HG03432 (cell line): ENCODE data around the gene ATG2B.
"Not testable (repeated sequence)": the region's sequence is repeated elsewhere in the genome, so short reads cannot be mapped to it uniquely, and the experiment has no call there.

ENCODE experiments used
- ATAC-seq: cut with Tn5 transposase; IDR thresholded peaks from one replicate; pipeline ENCODE4 v1.9.1; 2021; ENCODE audit warnings: mild to moderate bottlenecking, moderate library complexity; ENCODE audit not compliant: unreplicated experiment

ATG2B gene

GRCh38 chr14:96376093-96376492 is 13.0 kb upstream of the ATG2B start:
- no peak for ATAC-seq

GRCh38 chr14:96373538-96373937 is 10.4 kb upstream of the ATG2B start:
- no peak for ATAC-seq

- no peak for ATAC-seq
Observed at GRCh38 chr14:96370528-96370927, 7.4 kb upstream of the ATG2B start.

GRCh38 chr14:96368534-96368933 is 5.4 kb upstream of the ATG2B start:
- no peak for ATAC-seq

DNA sequence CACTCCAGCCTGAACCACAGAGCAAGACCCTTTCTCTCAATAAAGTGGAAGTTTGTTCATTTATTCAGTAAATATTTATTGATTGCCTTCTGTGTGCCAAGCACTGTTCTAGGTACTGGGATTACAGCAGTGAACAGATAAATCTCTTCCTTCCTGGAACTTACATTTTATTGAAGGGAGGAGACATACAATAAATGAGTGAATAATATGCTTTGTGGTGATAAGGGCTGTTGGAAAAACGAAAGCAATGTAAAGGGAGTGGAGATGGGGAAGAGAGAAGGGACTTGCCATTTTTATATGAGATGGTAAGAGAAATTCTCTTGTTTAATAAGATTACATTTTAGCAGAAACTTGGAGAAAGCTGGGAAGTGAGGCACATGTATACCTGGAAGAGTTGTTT is 1.8 kb upstream of the ATG2B start:
- no peak for ATAC-seq

DNA sequence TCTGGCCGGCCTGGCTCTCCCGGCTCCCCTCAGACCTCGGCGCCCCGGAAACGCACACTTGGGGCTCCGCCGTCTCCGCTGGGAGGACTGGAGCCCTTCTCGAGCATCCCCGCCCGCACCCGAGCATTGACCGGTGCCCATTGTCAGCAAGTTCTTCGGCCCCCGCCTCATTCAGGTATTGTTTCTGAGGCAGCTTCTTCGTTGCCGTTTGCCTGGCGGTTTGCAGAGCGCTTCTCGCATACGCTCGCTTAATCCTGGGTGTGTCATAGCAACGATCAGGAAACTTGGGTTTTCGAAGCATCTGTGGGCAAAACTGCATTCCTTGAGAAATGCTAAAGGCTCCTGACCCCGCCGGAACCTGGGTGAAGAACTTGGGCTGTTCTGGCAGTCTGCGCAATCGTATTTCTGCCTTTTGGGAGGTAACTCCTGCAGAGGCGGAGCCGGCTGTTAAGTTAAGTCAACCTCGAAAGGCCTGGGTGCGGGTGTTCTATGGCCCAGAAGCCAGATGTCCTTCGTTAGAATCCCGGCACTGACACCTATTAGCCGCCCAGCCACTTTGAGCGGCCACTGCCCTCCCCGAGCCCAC is 703 bp upstream of the ATG2B start:
- peak; percentile 28 for ATAC-seq

GRCh38 chr14:96362071-96362964 is 823 bp downstream of the ATG2B start:
- ATAC-seq = peak; percentile 21

GRCh38 chr14:96359959-96360358 is 3.2 kb downstream of the ATG2B start:
- ATAC-seq = no peak

GRCh38 chr14:96357216-96357615 is 5.9 kb downstream of the ATG2B start:
- no peak for ATAC-seq

DNA sequence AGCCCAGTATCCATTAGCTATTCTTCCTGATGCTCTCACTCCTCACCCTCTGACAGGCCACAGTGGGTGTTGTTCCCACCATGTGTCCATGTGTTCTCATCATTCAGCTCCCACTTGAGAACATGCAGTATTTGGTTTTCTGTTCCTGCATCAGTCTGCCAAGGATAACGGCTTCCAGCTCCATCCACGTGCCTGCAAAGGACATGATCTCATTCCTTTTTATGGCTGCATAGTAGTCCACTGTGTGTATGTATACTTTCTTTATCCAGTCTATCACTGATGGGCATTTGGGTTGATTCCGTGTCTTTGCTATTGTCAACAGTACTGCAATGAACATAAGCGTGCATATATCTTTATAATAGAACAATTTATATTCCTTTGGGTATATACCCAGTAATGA is 8.9 kb downstream of the ATG2B start:
- no peak for ATAC-seq

- ATAC-seq = no peak
Observed at GRCh38 chr14:96352708-96353107, 10.4 kb downstream of the ATG2B start.

DNA sequence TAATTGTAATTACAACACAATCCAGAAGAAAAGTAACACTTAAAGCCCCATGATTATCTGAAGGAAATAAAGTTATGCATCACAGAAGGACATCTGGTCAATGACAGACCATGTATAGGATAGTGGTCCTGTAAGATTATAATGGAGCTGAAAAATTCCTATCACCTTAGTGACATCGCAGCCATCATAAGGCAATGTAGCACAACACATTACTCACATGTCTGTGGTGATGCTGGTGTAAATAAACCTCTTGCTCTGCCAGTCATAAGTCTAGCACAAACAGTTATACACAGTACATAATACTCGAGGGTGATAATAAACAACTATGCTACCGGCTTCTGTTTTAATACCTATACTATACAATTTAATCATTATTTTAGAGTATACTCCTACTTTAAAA is 11.2 kb downstream of the ATG2B start:
- ATAC-seq = no peak

DNA sequence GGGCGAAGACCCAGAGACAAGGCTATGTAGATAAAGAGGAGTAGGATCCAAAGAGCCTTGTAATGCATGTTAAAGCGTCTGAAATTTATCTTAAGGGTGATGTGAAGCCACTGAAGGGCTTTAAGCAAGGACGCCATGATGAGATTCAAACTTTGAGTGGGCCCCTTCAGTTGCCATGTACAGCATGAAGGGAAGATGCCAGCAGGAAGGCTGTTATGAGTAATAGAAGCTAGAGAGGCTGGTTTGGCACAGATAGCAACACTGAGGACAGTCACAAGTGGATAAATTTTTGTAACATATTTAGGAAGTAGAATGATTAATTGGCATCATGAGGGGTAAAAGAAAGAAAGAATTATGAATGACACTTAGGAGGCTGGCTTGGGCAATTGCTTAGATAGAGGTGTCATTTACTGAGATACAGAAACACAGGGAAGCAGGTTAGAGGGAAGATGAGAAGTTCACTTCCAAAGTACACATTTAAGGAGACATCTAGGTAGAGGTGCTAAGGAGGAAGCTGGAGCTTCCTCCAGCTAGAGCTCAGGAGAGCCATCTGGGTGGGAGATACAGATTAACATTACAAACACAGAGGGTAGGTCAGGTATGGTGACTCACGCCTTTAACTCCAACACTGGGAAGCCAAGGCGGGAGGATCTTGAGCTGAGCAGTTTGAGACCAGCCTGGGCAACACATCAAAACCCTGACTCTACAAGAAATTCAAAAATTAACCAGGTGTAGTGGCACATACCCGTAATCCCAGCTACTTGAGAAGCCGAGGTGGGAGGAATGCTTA is 13.7 kb downstream of the ATG2B start:
- ATAC-seq = no peak

GRCh38 chr14:96347957-96348356 is 15.2 kb downstream of the ATG2B start:
- not testable (repeated sequence) for ATAC-seq

DNA sequence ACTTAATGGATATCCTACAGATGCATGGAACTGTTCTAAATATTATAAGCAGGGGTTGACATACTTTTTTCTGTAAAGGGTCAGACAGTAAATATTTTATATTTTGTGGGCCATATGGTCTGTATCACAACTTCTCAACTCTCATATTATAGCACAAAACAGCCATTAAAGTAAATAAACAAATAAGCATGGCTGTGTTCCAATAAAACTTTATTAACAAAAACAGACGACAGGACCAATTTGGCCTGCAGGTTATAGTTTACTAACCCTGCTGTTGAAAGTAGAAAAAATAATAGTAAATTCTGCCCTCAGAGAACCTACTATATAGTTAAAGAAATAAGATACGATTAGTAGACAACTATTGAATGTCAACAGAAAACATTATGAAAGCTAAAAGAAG is 17.5 kb downstream of the ATG2B start:
- no peak for ATAC-seq

DNA sequence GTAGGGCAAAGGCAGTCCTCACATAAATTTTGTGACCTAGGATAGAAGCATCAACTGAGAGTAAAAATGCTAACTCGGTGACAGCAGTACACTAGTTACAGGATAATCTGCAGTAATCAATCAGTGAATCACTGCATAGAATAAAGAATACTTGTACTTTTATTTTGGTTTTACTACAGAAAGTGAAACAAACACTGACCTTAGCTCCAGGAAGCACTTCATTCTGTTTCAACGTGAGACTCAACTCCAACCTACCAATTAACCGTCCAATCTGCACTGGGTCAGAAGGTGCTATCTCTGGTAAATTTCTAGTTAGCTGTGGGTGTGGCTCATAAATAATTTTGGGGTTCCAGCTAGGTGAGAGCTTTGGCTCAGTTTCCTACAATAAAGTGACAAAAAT is 21.8 kb downstream of the ATG2B start:
- ATAC-seq = no peak

GRCh38 chr14:96338551-96338950 is 24.6 kb downstream of the ATG2B start:
- ATAC-seq = no peak

DNA sequence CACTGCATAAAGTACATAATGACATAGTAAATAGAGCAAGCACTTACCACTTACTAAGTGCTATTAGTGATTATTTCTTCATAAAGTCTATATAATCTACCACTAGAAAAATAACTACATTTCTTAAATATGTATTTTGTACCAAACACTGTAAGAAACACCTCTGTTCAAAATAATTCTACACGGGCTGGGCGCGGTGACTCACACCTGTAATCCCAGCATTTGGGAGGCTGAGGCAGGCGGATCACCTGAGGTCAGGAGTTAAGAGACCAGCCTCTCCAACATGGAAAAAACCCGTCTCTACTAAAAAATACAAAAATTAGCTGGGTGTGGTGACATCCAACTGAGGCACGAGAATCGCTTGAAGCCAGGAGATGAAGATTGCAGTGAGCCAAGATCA is 38.9 kb downstream of the ATG2B start:
- ATAC-seq = no peak

DNA sequence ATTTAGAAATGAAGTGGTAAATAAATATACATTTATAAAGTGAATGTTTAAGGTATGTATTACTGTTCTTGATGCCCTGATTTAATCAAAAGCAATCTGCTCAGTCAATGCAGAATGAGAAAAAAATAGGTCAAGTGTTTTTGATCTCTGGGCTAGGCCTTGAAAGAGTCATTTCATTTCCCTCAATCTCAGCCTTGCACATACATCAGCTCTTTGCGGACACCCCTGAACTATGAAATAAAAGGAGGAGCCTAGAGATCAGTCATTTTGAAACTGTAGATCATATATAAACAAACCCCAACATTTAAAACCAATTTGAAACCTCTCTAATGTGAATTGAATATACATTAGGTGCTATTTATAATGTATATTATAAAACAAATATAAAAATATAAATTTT is 42.5 kb downstream of the ATG2B start:
- ATAC-seq = no peak

- ATAC-seq = no peak
Observed at GRCh38 chr14:96318836-96319235, 44.3 kb downstream of the ATG2B start.

DNA sequence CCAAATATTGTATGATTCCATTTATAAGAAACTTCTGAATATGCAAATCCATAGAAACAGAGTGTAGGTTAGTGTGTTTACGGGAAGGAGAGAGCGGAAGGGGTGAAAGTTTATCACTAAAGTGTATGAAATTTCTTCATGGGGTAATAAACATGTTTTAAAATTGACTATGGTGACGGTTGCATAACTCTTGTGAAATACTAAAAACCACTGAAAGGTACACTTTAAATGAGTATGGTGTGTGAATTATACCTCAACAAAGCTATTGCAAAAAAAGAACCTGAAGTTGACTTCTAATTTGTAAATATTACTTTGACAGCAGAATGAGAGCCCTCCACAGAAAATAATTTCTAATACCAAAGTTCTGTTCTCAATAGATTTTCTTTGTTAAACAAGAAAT is 47.1 kb downstream of the ATG2B start:
- ATAC-seq = no peak

- no peak for ATAC-seq
Observed at GRCh38 chr14:96310906-96311305, 52.2 kb downstream of the ATG2B start.
